HG02943 (cell line): ENCODE results near the gene C5.
"Not testable (repeated sequence)": the region's sequence is repeated elsewhere in the genome, so short reads cannot be mapped to it uniquely, and the experiment has no call there.

ENCODE experiments used
- ATAC-seq: cut with Tn5 transposase; IDR thresholded peaks from one replicate; pipeline ENCODE4 v1.9.1; 2021; ENCODE audit warnings: mild to moderate bottlenecking, low read depth, moderate library complexity; ENCODE audit not compliant: unreplicated experiment

Gene C5

GRCh38 chr9:121053544-121053943, 3.5 kb upstream of the C5 start:
- ATAC-seq, result no peak

- no peak for ATAC-seq
These were observed 1.5 kb downstream of the C5 start for GRCh38 chr9:121048618-121049017.

- no peak for ATAC-seq
These were observed 1.9 kb downstream of the C5 start for GRCh38 chr9:121048175-121048574.

GRCh38 chr9:121038804-121039203, 11.3 kb downstream of the C5 start:
- no peak for ATAC-seq

GRCh38 chr9:121038362-121038761, 11.7 kb downstream of the C5 start:
- ATAC-seq, result no peak

- ATAC-seq, result not testable (repeated sequence)
These were observed 14.4 kb downstream of the C5 start for GRCh38 chr9:121035717-121036116.

GRCh38 chr9:121034529-121034928, 15.5 kb downstream of the C5 start:
- ATAC-seq, result no peak

- ATAC-seq, result no peak
These were observed 20.6 kb downstream of the C5 start for GRCh38 chr9:121029469-121029868.

- ATAC-seq, result not testable (repeated sequence)
These were observed 21.8 kb downstream of the C5 start for GRCh38 chr9:121028285-121028684.

GRCh38 chr9:121026768-121027167, 23.3 kb downstream of the C5 start:
- ATAC-seq, result no peak

GRCh38 chr9:121026260-121026691, 23.8 kb downstream of the C5 start:
- ATAC-seq, result no peak

GRCh38 chr9:121024237-121024636, 25.8 kb downstream of the C5 start:
- no peak for ATAC-seq

GRCh38 chr9:121023064-121023463, 27.0 kb downstream of the C5 start:
- ATAC-seq, result no peak

GRCh38 chr9:121021301-121021700, 28.8 kb downstream of the C5 start:
- ATAC-seq, result no peak

GRCh38 chr9:121019273-121019672, 30.8 kb downstream of the C5 start:
- no peak for ATAC-seq

- no peak for ATAC-seq
These were observed 36.2 kb downstream of the C5 start for GRCh38 chr9:121013911-121014310.

GRCh38 chr9:121009650-121010049, 40.4 kb downstream of the C5 start:
- no peak for ATAC-seq

- ATAC-seq, result no peak
These were observed 50.8 kb downstream of the C5 start for GRCh38 chr9:120999317-120999716.

- no peak for ATAC-seq
These were observed 52.0 kb downstream of the C5 start for GRCh38 chr9:120998111-120998510.

GRCh38 chr9:120997502-120997901, 52.6 kb downstream of the C5 start:
- no peak for ATAC-seq

GRCh38 chr9:120996409-120996808, 53.7 kb downstream of the C5 start:
- no peak for ATAC-seq

- ATAC-seq, result no peak
These were observed 61.0 kb downstream of the C5 start for GRCh38 chr9:120989065-120989464.

GRCh38 chr9:120985819-120986222, 64.3 kb downstream of the C5 start:
- ATAC-seq, result no peak
